Liver (tissue), 9 donors: ENCODE measurements around the gene TPSG1. TPM values are rescaled to one million over a fixed set of nuclear protein-coding genes. Genes with fewer than 3 reads are reported as not detected.

Experiments
- DNase-seq: peaks from one replicate; pipeline ENCODE4 v3.0.0-alpha.2; 2017; ENCODE audit warnings: low spot score
- H3K27ac ChIP-seq, 2 donors: one replicate each; pipeline ENCODE4 v1.7.0; 2013; ENCODE audit warnings: inconsistent platforms in 2 of 2, low read length in 2 of 2, control low read depth in 1 of 2, low read depth in 1 of 2, mild to moderate bottlenecking in 1 of 2
- H3K27me3 ChIP-seq, 4 donors: one replicate each; pipeline versions ENCODE4 v1.6.1 to v1.7.0; 2013; ENCODE audit warnings: low read length in 3 of 4, inconsistent platforms in 1 of 4, mild to moderate bottlenecking in 1 of 4, moderate library complexity in 1 of 4; ENCODE audit not compliant: control insufficient read depth in 4 of 4, insufficient read depth in 4 of 4
- H3K36me3 ChIP-seq, 4 donors: one replicate each; pipeline versions ENCODE4 v1.6.1 to v1.7.0; 2013; ENCODE audit warnings: low read length in 3 of 4, mild to moderate bottlenecking in 3 of 4, low read depth in 1 of 4, moderate library complexity in 1 of 4; ENCODE audit not compliant: control insufficient read depth in 4 of 4, insufficient read depth in 3 of 4
- H3K4me1 ChIP-seq, 4 donors: one replicate each; pipeline versions ENCODE4 v1.6.1 to v1.7.0; 2013; ENCODE audit warnings: low read length in 3 of 4, mild to moderate bottlenecking in 3 of 4, moderate library complexity in 1 of 4; ENCODE audit not compliant: control insufficient read depth in 4 of 4, insufficient read depth in 4 of 4
- H3K4me3 ChIP-seq, 3 donors: one replicate each; pipeline versions ENCODE4 v1.6.1 to v1.7.0; 2013; ENCODE audit warnings: low read length in 3 of 3, control low read depth in 1 of 3, low read depth in 1 of 3, mild to moderate bottlenecking in 1 of 3
- H3K9ac ChIP-seq, 2 donors: one replicate each; pipeline ENCODE4 v1.7.0; 2013; ENCODE audit warnings: low read length in 2 of 2, mild to moderate bottlenecking in 2 of 2, moderate library complexity in 2 of 2, control low read depth in 1 of 2, low read depth in 1 of 2
- H3K9me3 ChIP-seq, 4 donors: one replicate each; pipeline versions ENCODE4 v1.6.1 to v1.7.0; 2013; ENCODE audit warnings: low read length in 3 of 4; ENCODE audit not compliant: control insufficient read depth in 4 of 4
- CTCF ChIP-seq: fragments of 150-350 bp; IDR thresholded peaks from 2 replicates; pipeline ENCODE4 v1.5.1; 2017; ENCODE audit warnings: improper control_type of control experiment, low read depth, low read length; ENCODE audit not compliant: missing input control
- EGR1 ChIP-seq, 2 donors: IDR thresholded peaks; 2 replicates each; pipeline ENCODE4 v1.6.1; 2016 to 2018; ENCODE audit warnings: antibody characterized with exemption in 2 of 2, low read depth in 2 of 2
- FOXA1 ChIP-seq: IDR thresholded peaks from 2 replicates; pipeline ENCODE4 v1.6.1; 2016; ENCODE audit warnings: antibody characterized with exemption
- FOXA2 ChIP-seq: IDR thresholded peaks from 2 replicates; pipeline ENCODE4 v1.6.1; 2016; ENCODE audit warnings: antibody characterized with exemption
- GABPA ChIP-seq, 2 donors: IDR thresholded peaks in 1 of 2; conservative IDR thresholded peaks in 1 of 2; 2 replicates each; pipeline ENCODE4 v1.6.1; 2016; ENCODE audit warnings: antibody characterized with exemption in 2 of 2, mild to moderate bottlenecking in 1 of 2, moderate library complexity in 1 of 2
- HNF4A ChIP-seq, 2 donors: conservative IDR thresholded peaks; 2 replicates each; pipeline ENCODE4 v1.6.1; 2016; ENCODE audit warnings: antibody characterized with exemption in 2 of 2, mild to moderate bottlenecking in 2 of 2
- HNF4G ChIP-seq: IDR thresholded peaks from 2 replicates; pipeline ENCODE4 v1.6.1; 2016; ENCODE audit warnings: antibody characterized with exemption
- JUND ChIP-seq, 2 donors: IDR thresholded peaks; 2 replicates each; pipeline ENCODE4 v1.6.1; 2016; ENCODE audit warnings: antibody characterized with exemption in 2 of 2
- NR2F2 ChIP-seq: IDR thresholded peaks from 2 replicates; pipeline ENCODE4 v1.6.1; 2016; ENCODE audit warnings: antibody characterized with exemption
- RAD21 ChIP-seq, 2 donors: IDR thresholded peaks; 2 replicates each; pipeline ENCODE4 v1.6.1; 2016; ENCODE audit warnings: antibody characterized with exemption in 2 of 2, mild to moderate bottlenecking in 2 of 2
- REST ChIP-seq: IDR thresholded peaks from 2 replicates; pipeline ENCODE4 v1.6.1; 2016; ENCODE audit warnings: antibody characterized with exemption, mild to moderate bottlenecking
- RXRA ChIP-seq, 2 donors: IDR thresholded peaks; 2 replicates each; pipeline ENCODE4 v1.6.1; 2017 to 2018; ENCODE audit warnings: antibody characterized with exemption in 2 of 2, mild to moderate bottlenecking in 1 of 2
- SP1 ChIP-seq: IDR thresholded peaks from 2 replicates; pipeline ENCODE4 v1.6.1; 2018; ENCODE audit warnings: antibody characterized with exemption, mild to moderate bottlenecking
- TAF1 ChIP-seq: conservative IDR thresholded peaks from 2 replicates; pipeline ENCODE4 v1.6.1; 2016; ENCODE audit warnings: antibody characterized with exemption, mild to moderate bottlenecking
- YY1 ChIP-seq: IDR thresholded peaks from 2 replicates; pipeline ENCODE4 v1.6.1; 2016; ENCODE audit warnings: antibody characterized with exemption, mild to moderate bottlenecking
- WGBS: extraction: QIAGEN DNeasy Blood & Tissue Kit; methylation state at CpG from one replicate; pipeline ENCODE4 v1.1.7; 2013; 5-methylcytosine and 5-hydroxymethylcytosine counted together
- polyA plus RNA-seq, 2 donors: library from polyadenylated mRNA; stranded (reverse) in 1 of 2; unstranded in 1 of 2; fragments of 200-250 nt in 1 of 2; fragments of >200 nt in 1 of 2; fragmentation: Nextera tagmentation in 1 of 2; extraction: Ambion mirVana in 1 of 2; gene quantifications; one replicate each; pipeline versions ENCODE4 v1.2.1 to v1.2.3, GENCODE V29; 2013 to 2015
- total RNA-seq, 2 donors: library from RNA; depleted of rRNA; stranded (reverse); fragments of >200 nt; gene quantifications; one replicate each; pipeline ENCODE4 v1.2.3, GENCODE V29; 2014
- TF ChIP-seq, protein P1 (sequence below): IDR thresholded peaks from 2 replicates; pipeline ENCODE4 v1.6.1; 2016; ENCODE audit warnings: antibody characterized with exemption
- TF ChIP-seq, protein P2 (sequence below): IDR thresholded peaks from 2 replicates; pipeline ENCODE4 v1.6.1; 2016; ENCODE audit warnings: antibody characterized with exemption
- TF ChIP-seq, protein P3 (sequence below): IDR thresholded peaks from 2 replicates; pipeline ENCODE4 v1.6.1; 2016; ENCODE audit warnings: antibody characterized with exemption
- donor health status: healthy.
- donor health status: healthy.
- donor health status: healthy.
- donor health status: healthy.
- donor health status: healthy.

The TPSG1 gene
- total and polyA plus RNA-seq, 4 donors = 0.55 TPM; not detected in 3

GRCh38 chr16:1261131-1261892 lies 36.2 kb upstream of the TPSG1 start:
- 15% methylated on average over 47 of the region's 47 CpGs for WGBS
- H3K27ac ChIP-seq = no peak overlapping the region
- no peaks in the 10 kb centered on the region for H3K4me1 ChIP-seq
- no peak overlapping the region for H3K4me3 ChIP-seq
- no peaks in the 10 kb centered on the region for H3K9me3 ChIP-seq
- TF ChIP-seq NR2F2 (no peak), RXRA (IDR thresholded peaks at IDR 0.05) (no peak), HNF4G (no peak), FOXA1 (no peak), FOXA2 (no peak), JUND (IDR thresholded peaks at IDR 0.05) (no peak), GABPA (IDR thresholded peaks at IDR 0.05 in 1 of 2, conservative IDR thresholded peaks at IDR 0.05 in 1 of 2) (no peak), EGR1 (IDR thresholded peaks at IDR 0.05; ENCODE audit: low read depth in 2 of 2) (no peak), TAF1 (no peak), CTCF (no peak)
- TF ChIP-seq, protein P1, sequence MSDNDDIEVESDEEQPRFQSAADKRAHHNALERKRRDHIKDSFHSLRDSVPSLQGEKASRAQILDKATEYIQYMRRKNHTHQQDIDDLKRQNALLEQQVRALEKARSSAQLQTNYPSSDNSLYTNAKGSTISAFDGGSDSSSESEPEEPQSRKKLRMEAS = no peak
- TF ChIP-seq, protein P2, sequence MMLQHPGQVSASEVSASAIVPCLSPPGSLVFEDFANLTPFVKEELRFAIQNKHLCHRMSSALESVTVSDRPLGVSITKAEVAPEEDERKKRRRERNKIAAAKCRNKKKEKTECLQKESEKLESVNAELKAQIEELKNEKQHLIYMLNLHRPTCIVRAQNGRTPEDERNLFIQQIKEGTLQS = no peak
- H3K27me3 ChIP-seq = peaks cover 0 to 9% (median 1%) of the 10 kb centered on the region in 4 donors
- DNase-seq = no peak
- H3K36me3 ChIP-seq = no peaks in the 10 kb centered on the region
- H3K9ac ChIP-seq = no peak overlapping the region

GRCh38 chr16:1260101-1260680 lies 35.1 kb upstream of the TPSG1 start:
- Histone ChIP-seq H3K36me3 (no peaks in the 10 kb centered on the region), H3K27ac (no peak overlapping the region), H3K27me3 (peaks cover 0 to 9% (median 1%) of the 10 kb centered on the region in 4 donors), H3K4me1 (no peaks in the 10 kb centered on the region), H3K4me3 (no peak overlapping the region), H3K9ac (no peak overlapping the region), H3K9me3 (no peaks in the 10 kb centered on the region)
- DNase-seq = no peak
- WGBS = 70% methylated on average over 36 of the region's 36 CpGs
- TF ChIP-seq REST (no peak), RXRA (IDR thresholded peaks at IDR 0.05) (no peak), JUND (IDR thresholded peaks at IDR 0.05) (no peak), FOXA1 (no peak), NR2F2 (no peak), HNF4A (conservative IDR thresholded peaks at IDR 0.05) (no peak), TAF1 (no peak), YY1 (no peak), GABPA (IDR thresholded peaks at IDR 0.05 in 1 of 2, conservative IDR thresholded peaks at IDR 0.05 in 1 of 2) (no peak), HNF4G (no peak), FOXA2 (no peak), RAD21 (IDR thresholded peaks at IDR 0.05) (no peak), EGR1 (IDR thresholded peaks at IDR 0.05; ENCODE audit: low read depth in 2 of 2) (no peak), SP1 (no peak), CTCF (no peak)
- TF ChIP-seq, protein P2 = no peak
- TF ChIP-seq, protein P1 = no peak
- TF ChIP-seq, protein P3, sequence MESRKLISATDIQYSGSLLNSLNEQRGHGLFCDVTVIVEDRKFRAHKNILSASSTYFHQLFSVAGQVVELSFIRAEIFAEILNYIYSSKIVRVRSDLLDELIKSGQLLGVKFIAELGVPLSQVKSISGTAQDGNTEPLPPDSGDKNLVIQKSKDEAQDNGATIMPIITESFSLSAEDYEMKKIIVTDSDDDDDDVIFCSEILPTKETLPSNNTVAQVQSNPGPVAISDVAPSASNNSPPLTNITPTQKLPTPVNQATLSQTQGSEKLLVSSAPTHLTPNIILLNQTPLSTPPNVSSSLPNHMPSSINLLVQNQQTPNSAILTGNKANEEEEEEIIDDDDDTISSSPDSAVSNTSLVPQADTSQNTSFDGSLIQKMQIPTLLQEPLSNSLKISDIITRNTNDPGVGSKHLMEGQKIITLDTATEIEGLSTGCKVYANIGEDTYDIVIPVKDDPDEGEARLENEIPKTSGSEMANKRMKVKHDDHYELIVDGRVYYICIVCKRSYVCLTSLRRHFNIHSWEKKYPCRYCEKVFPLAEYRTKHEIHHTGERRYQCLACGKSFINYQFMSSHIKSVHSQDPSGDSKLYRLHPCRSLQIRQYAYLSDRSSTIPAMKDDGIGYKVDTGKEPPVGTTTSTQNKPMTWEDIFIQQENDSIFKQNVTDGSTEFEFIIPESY = no peak
